RKO (cell line): ENCODE data around the gene LAMA4.

ENCODE experiments used
- DNase-seq: peaks from one replicate; pipeline ENCODE4 v3.0.0-alpha.2; 2016; ENCODE audit warnings: low spot score

LAMA4 gene

DNA sequence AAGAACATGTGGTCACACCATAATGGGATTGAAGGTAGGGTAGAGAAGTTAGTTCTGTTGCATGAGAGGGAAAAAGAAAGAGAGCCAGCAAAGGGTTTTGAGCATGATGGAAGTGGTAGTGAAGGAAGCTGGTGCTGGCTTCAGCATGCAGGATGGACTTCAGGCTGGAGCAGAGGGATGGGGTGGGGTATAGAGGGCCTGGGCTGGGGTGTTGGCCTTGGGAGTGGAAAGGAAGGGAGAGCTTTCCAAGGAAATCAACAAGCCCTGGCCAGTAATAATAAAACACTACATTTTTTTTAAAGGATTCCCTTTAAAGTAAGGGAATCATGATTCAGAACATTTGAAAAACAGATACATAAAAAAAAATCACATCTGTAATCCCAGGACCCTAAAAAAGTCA is 61.2 kb downstream of the LAMA4 start:
- no peak for DNase-seq

DNA sequence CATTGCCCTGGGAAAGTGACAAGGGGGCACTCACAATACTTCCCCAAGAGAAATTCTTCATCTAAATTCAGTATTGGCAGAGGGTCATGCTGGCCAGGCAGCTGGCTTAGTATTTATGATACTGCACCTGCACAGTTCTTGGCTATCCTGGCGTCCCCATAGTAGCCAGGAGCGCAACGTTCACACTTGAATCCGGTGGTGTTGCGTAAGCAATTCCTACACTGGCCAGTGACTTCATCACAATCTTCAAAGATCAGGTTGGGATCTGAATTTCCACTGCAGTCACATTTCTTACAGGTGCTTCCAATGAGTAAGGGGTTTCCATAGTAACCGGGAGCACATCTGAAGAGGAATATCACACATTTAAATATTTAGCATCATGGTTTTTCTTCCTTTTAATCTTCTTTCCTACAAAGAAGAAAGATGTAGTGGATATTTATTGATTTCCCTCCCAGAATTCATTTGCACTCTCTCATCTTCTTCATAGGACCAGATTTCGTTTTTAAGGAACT is 62.8 kb downstream of the LAMA4 start:
- no peak for DNase-seq

DNA sequence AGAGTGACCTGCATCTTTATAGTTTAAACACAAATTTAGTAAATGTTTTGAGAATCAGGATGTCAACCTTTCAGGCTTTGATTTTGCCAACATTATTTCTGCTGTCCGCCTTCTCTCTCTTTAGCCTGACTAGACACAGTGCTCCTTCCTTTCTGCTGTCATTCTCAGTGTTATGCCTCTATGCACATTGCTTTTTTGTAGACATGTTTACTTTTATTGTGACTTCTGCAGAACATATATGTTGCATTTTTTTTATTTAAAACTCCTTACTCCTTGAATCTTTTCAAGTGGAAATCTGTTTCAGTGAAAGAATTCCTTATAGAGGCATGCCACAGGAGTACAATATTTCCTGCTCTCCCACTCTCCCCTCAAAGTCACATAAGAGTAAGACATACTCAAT is 64.2 kb downstream of the LAMA4 start:
- DNase-seq, result no peak

DNA sequence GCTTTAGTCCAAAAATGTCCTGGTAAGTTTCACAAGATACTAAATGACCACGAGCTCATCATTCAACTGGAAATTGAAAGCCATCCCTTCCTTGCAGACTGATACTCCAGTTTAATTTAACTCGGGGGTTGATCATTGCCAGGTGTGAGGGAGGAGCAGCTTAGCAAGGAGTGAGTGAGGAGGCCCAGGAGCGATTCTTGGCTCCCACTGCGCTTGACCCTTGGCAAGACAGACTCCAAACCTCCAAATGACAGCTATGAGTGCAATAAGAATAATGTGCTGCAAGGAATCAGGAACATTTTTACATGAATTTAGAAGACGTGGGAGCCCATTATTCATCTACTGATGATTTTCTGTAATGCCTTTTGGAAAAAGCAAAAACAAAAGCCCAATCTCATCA is 64.9 kb downstream of the LAMA4 start:
- DNase-seq, result no peak

DNA sequence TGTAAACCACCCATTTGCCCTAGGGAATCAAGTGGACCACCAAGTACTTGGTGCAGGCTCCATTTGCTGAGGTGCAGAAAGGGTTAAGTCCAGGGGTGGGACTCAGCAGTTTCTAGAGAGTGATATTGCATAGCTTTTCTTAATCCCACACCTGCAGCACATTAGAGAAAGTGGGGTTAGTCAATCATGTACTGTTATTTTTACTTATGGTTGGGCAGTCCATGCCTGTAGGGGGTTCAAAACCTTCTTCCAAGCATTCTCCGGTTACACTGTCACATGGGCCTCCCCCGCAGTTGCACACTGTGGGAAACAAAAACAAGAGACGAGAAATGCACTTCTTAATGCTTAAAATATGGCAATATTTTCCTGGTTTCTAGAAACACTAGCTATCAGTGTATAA is 65.5 kb downstream of the LAMA4 start:
- DNase-seq, result no peak

DNA sequence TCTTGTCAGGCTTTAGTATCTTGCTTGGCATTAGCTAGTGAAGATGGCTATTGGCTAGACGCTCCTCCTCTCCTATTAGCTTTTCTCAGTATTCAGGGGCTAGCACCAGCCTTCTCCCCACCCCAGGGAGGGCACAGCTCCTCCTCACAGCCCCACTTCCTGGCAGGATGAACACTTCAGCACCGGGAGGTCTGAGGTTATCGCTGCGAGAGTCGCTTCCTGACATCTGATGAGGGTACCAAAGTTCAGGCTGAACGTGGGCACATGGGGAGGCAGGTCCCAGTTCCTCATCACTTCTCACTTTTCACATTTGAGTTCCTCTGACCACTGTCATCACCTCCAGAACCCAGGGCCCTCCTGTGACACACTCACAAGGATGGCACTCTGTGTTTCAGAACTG is 66.6 kb downstream of the LAMA4 start:
- DNase-seq, result no peak

DNA sequence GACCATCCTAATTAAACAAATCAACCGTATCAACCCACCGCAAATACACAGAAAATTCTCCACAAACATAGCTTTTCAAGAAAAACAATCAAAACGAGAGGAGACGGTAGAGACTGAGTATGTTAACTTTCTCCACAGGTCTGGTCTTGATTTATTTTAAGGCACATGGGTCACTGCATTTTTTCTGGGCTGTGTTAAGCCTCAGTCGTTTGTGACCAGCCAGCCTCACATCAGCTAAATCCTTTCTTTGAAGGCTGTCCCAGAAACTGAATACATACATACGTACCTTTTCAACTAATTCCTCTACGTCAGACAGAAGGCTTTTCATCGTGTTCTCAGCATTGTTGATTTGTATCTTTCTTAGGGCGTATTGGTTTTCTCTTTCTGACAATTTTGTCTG is 69.4 kb downstream of the LAMA4 start:
- no peak for DNase-seq

DNA sequence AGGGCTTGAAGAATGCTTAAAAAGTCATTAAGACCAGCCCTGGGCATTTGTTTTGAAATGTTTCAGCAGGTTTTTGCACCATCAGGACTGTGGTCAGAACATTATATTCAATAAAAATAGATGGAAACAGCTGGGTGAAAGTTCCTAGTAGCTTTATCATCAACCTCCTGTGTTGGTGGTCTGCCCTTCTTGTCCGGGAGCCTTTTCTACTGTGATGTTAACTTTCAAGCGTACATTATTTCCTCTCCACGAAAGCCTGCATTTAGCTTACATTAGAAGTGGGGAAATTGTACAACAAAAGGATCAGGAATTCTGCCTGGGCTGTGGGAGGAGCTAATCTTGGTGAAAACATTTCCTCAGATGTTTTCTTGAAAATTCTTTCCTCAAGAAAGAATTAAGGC is 71.1 kb downstream of the LAMA4 start:
- no peak for DNase-seq

DNA sequence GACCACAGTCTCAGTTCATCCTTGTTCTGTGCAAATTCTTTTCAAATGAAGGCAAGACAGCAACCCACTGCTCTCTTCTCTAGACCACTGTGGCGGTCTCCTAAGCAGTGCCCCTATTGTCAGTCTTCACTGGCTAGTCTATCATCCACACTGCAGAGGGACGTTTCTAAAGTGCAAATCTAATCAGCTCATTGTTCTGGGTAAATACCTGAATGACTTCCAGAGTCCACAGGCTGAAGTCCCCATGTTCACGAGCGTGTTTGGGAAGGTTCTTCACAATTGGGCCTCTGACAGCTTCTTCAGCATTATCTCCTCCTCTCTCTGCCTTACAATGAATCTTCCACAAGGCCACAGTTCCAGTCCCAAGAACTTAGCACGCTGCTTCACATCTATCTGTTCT is 73.2 kb downstream of the LAMA4 start:
- DNase-seq, result no peak

DNA sequence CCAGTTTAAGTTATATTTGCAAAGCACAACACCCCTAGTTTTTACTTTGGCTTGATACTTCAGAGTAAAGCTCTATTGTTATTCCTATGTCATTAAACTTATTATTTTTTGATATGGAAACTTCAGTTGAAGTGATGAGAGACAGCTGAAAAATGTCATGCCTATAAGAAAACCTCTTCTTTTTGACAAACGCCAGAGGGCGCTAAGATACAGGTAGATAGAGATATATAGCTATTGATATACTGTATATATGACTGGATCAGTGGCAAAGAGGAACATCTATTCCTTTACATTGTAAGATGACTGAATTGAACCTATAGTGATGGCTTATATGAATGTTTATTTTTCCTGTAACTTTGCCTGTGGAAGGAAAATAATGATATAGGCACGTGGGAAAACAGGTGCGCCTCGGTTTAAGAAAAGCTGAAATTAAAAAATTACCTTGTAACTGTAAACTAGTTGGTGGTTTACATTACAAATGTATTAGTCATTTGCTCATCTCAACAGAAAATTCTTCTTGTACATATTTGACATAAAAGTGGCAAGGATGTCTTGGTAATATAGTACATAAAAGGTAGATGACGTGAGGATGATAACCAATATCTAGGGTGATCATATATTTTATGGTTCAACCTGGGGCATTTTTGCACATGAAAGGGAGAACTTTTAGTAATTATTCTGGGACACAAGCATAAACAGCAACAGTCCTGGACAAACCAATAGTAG is 74.1 kb downstream of the LAMA4 start:
- peak; percentile 90 for DNase-seq

DNA sequence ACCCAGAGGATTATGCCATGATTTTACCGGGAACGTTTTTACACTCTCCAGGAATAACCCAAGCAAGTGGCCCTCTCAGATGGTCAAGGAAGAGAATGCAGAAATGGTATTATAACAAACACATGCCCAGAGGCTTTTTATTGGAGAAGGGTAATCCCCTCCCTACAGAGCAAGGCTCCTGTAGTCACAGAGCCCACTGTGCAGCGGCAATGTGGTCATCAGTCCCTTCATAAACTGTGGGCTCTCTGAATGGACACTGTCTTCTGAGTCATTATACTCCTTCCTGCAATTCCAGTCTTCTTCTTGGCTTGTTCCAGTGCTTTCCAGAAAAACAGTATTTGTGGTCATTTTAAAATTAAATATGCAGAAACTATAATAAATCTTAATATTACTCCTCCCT is 74.7 kb downstream of the LAMA4 start:
- no peak for DNase-seq

DNA sequence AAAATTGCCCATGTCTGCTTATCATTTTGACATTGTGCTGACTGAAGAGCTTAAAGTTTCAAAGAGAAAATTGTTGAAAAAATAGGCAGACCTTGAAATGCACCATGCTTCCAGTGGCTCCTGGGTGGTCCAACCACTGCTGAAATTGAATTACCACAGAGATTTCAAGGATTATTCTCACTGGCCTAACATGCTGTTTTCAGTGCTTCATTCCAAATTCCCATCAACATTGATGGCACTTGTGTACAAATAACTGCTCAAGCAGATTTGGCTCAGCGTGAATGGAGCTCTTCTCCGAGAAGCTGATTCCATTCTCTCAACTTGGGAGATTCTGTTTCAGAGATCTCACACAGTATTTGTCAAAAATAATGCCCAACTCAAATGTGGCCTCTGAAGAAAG is 75.5 kb downstream of the LAMA4 start:
- no peak for DNase-seq

DNA sequence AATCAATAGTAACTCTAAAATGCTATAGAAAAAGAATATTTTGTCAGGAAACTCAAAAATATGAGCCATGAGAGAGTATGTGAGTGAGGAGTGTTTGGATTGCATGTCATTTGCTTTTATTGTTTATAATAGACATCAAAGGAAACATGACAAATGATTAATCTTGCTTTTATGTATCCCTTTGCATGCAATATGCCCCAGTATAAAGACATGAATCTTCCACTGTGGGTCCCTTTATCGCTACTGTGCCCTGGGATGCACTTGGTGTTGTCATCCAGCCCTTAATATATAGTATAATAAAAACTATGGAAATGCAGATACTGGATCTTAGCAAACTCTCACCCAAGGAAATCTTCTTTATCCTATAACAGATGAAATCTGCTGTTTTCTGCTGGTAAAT is 77.3 kb downstream of the LAMA4 start:
- no peak for DNase-seq

DNA sequence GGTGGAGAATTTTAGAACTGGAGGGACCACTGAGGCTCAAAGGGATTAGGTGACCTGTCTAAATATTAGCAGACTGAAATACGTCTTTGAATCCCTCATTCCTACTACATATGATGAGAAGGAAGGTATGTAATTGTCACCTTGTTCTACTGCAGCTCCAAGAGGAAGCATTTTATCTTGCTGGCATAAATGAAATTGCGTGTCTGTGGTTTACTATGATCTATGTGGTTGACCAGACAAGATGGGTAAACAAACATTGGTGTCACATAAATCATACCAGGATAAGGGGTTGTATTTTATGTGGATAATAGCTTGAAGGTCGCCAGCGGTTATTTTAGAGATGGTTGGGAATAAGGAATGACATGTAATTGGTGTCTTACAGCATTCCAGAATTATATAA is 78.2 kb downstream of the LAMA4 start:
- DNase-seq, result no peak

DNA sequence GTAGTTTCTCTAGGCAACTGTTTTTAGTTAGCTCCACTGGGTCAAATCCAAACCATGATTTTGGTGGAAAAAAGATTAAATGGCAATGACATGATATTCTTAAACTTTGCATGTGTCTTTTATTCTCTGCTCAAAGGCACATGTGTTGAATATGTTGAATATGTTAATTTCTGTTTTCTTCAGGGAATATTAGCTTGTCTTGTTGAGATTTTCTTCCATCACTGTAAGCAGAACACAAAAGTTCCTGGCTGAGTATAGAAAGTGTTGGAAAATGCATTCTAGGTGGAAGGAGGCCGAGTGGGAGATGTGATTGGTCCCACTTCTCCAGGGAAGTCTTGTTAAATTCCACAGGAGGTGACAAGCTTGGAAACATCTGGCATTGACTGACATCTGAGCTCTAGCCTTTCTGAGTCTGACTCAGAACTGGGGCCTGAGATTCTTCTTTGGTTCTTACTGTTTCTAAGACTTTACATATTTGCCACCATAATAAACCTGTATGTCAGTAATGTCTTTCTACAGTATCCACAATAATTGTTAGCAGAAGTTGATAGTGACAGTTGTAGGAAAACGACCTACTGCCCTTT is 81.1 kb downstream of the LAMA4 start:
- DNase-seq, result no peak

DNA sequence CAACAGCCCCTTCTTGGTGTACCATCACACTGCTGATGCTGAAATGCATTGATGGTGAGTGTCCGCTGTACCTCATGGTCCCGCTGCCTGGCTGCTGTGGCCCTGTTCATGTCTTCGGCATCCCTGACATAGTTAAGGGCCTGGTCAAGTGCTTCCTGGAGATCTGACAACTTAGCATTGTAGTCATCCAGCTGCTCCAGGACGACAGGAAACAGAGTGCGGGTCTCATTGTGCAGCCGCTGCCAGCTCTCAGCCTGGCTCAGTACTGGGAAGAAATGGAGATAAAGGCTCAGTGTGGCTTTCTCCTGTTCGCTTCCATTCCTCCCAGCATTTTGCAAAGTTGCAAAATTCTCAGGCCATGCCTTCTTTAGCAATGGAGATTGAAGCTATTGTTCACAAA is 81.8 kb downstream of the LAMA4 start:
- DNase-seq, result no peak

DNA sequence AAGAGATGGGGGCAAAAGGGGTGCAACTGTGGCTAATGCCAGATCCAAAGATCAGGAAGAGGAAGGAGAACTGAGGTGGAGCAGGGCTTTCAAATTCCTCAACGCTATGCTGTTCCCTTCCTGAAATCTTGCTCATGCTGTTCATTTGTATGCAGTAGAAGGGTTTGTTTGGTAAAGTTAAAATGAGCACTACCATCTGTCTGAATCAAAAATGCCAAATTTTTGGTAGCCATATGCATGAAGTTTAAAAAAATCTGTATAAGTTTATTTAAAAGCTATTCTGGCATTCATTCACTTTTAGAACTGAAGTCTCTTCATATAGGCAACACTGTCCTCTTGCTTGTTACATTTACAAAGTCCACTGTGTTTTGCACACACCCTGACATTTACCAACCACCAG is 84.8 kb downstream of the LAMA4 start:
- DNase-seq, result no peak

DNA sequence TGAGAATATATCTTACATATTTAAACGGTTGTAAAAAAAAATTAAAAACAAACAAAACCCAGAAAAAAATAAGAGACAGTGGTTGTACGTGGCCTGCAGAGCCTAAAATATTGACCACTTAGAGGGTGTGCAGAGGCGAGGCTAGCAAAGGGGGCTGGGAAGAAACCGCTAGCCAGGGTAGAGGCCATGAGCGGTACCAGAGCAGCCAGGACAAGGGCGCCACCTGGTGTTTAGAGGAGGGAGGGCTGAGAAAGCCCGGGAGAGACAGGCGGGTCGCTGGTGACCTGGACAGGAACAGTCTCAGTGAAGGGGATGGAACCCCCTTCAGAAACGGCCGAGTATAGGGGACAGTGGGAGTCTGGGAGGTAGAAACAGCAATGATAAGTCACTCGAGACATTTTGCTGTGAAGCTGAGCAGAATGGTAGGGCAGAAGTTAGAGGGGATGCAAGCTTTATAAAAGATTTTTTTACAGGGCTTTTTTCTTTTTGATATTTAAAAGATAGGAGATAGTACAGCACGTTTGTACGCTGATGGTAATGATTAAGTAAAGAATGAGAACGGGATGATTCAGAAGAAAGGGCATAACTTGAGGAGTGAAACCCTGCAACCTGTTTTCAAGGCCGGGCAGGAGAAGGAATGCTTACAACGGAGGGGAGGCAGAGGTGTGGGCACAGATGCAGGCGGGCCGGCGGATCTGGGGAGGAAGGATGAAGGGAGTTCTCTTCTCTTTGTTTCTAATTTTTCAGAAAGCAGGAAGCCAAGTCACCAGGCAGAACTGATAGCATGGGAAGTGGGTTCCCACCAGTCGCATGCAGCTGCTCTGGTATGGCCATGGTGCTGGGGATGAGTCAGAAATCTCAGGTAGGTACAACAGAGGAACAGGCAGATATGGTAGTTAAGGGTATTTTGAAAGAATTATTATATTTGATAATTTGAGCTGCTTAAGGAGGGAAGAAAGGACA is 90.8 kb downstream of the LAMA4 start:
- DNase-seq, result peak; percentile 66

DNA sequence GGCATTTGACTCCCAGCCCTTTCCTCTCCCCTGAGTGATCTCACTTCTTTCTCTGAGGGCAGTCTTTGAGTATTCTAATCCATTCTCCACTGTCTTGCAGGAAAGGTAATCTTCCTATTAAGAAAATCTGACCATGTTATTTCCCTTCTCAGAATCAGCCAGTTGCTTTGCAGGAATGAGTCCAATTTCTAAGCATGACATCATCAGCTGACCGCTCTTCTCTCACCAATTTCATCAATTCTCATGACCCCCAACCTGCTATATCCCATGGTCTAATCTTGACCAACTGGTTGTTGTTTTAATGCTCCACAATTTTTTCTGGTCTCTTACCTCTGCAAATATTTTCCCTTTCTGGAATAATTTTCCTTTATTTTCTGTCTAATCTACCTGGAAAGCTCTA is 93.6 kb downstream of the LAMA4 start:
- no peak for DNase-seq

DNA sequence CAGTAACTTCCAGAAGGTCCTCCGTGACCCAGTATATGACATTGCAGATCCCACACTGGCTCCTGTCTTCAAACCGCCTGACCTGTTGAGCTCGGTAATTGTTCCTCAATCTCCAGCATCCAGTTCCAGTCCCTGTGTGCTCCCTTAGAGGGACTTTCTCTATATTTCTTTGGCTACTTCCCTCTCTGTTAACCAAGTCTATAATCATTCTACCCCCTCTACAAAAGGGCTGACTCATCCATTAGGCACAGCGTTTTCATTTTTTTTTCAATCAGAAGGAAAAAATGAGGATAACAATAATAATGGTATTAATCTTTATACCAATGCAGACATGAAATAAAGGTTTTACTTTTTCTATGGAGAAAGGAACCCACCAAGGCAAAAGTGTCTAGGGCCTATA is 97.7 kb downstream of the LAMA4 start:
- no peak for DNase-seq

DNA sequence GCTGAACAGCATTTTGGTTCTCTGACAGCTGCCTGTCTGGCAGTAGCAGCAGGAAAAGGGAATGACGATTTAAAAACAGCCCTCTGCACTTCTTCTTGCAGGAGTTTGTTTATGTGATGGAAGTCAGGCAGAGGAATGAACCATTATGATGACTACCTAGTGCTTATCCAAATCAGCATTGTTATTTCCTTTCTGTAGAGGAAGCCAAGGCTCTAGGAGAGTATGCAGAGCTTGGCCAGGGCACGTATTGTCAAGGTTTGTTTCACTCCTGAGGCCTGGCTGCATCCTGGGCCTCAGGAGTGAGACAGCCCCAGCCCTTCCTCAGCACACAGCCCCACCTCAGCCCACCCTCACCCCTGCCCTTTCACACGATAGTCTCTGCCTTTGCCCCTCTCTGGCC is 98.5 kb downstream of the LAMA4 start:
- DNase-seq, result no peak

DNA sequence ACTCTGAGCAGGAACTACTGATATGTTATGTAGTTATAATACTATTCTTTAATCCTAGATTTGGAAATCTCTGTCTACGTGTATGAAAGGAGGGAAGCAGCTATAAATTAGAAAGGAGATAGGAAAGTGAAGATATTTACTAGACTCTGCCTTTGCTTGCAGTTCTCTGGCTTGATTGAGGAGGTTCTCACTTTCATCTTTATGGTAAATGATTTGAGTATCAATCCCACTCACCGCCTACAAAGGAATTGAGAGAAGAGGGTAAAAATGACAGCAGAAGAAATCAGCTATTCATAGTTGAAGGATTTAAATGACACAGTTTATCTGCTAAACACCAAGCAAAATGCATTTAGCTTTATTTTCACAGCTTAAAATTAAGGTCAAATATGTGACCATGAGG is 99.7 kb downstream of the LAMA4 start:
- no peak for DNase-seq
